H1 (cell line): Measurements from ENCODE around the gene SMIM13.

Source experiments
- BCL11A ChIP-seq, 2 experiments: IDR thresholded peaks; one replicate each; pipeline ENCODE4 v1.6.1; 2011; ENCODE audit warnings: low read depth in 2 of 2, low read length in 2 of 2, mild to moderate bottlenecking in 2 of 2
- FOSL1 ChIP-seq: IDR thresholded peaks from 2 replicates; pipeline ENCODE4 v1.6.1; 2011; ENCODE audit warnings: mild to moderate bottlenecking, low read depth, low read length, moderate library complexity; ENCODE audit not compliant: insufficient read depth
- GABPA ChIP-seq: IDR thresholded peaks from 2 replicates; pipeline ENCODE4 v1.6.1; 2011; ENCODE audit warnings: mild to moderate bottlenecking, low read length, moderate library complexity, borderline replicate concordance; ENCODE audit not compliant: insufficient read depth
- GTF2F1 ChIP-seq: IDR thresholded peaks from 2 replicates; pipeline ENCODE4 v1.6.1; 2012; ENCODE audit warnings: low read depth, low read length, improper control_type of control experiment, borderline replicate concordance
- JUN ChIP-seq: IDR thresholded peaks from 2 replicates; pipeline ENCODE4 v1.6.1; 2011; ENCODE audit warnings: low read depth, mild to moderate bottlenecking, improper control_type of control experiment, low read length
- POLR2A ChIP-seq, 2 experiments: IDR thresholded peaks; 1 replicate in 1 of 2; 2 replicates in 1 of 2; pipeline ENCODE4 v1.6.1; 2011; ENCODE audit warnings: low read depth in 2 of 2, low read length in 2 of 2, mild to moderate bottlenecking in 2 of 2; ENCODE audit errors: control extremely low read depth in 1 of 2
- POLR2AphosphoS5 ChIP-seq: IDR thresholded peaks from 2 replicates; pipeline ENCODE4 v1.6.1; 2011; ENCODE audit warnings: low read depth, low read length
- POU5F1 ChIP-seq: IDR thresholded peaks from 2 replicates; pipeline ENCODE4 v1.6.1; 2011; ENCODE audit warnings: low read depth, mild to moderate bottlenecking, low read length, moderate library complexity
- RFX5 ChIP-seq: IDR thresholded peaks from 2 replicates; pipeline ENCODE4 v1.6.1; 2011; ENCODE audit warnings: low read depth, low read length, improper control_type of control experiment, borderline replicate concordance
- SAP30 ChIP-seq: fragments of 300-600 bp; sonication (generic); IDR thresholded peaks from 2 replicates; pipeline ENCODE4 v1.7.1; 2012; ENCODE audit warnings: low read length, moderate library complexity, mild to moderate bottlenecking, inconsistent platforms; ENCODE audit not compliant: insufficient read depth, insufficient replicate concordance
- SP1 ChIP-seq: IDR thresholded peaks from 2 replicates; pipeline ENCODE4 v1.6.1; 2011; ENCODE audit warnings: low read depth, low read length
- SP2 ChIP-seq: IDR thresholded peaks from 2 replicates; pipeline ENCODE4 v1.6.1; 2012; ENCODE audit warnings: mild to moderate bottlenecking, low read length, inconsistent platforms
- USF2 ChIP-seq: IDR thresholded peaks from 2 replicates; pipeline ENCODE4 v1.6.1; 2011; ENCODE audit warnings: low read length, improper control_type of control experiment
- TF ChIP-seq, protein P1 (sequence below), 3 experiments: IDR thresholded peaks; 1 replicate in 2 of 3; 2 replicates in 1 of 3; pipeline versions ENCODE4 v1.5.1 to v1.6.1; 2011; ENCODE audit warnings: low read length in 3 of 3, mild to moderate bottlenecking in 3 of 3, inconsistent platforms in 2 of 3, low read depth in 1 of 3, moderate library complexity in 1 of 3; ENCODE audit not compliant: insufficient read depth in 1 of 3; ENCODE audit errors: control extremely low read depth in 1 of 3

- no peak for TF ChIP-seq BCL11A (IDR thresholded peaks at IDR 0.05; ENCODE audit: low read depth in 2 of 2, low read length in 2 of 2)
- TF ChIP-seq, protein P1, sequence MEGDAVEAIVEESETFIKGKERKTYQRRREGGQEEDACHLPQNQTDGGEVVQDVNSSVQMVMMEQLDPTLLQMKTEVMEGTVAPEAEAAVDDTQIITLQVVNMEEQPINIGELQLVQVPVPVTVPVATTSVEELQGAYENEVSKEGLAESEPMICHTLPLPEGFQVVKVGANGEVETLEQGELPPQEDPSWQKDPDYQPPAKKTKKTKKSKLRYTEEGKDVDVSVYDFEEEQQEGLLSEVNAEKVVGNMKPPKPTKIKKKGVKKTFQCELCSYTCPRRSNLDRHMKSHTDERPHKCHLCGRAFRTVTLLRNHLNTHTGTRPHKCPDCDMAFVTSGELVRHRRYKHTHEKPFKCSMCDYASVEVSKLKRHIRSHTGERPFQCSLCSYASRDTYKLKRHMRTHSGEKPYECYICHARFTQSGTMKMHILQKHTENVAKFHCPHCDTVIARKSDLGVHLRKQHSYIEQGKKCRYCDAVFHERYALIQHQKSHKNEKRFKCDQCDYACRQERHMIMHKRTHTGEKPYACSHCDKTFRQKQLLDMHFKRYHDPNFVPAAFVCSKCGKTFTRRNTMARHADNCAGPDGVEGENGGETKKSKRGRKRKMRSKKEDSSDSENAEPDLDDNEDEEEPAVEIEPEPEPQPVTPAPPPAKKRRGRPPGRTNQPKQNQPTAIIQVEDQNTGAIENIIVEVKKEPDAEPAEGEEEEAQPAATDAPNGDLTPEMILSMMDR (IDR thresholded peaks at IDR 0.05; ENCODE audit: control extremely low read depth in 1 of 3, insufficient read depth in 1 of 3, low read depth in 1 of 3, low read length in 3 of 3), result no peak
- no peak for TF ChIP-seq POLR2AphosphoS5
- no peak for TF ChIP-seq POLR2A (IDR thresholded peaks at IDR 0.05; ENCODE audit: control extremely low read depth in 1 of 2, low read depth in 2 of 2, low read length in 2 of 2)
- TF ChIP-seq GTF2F1, result no peak
- no peak for TF ChIP-seq POU5F1
- no peak for TF ChIP-seq SP1
- TF ChIP-seq RFX5, result no peak
- TF ChIP-seq JUN, result no peak
- TF ChIP-seq SAP30, result no peak
- TF ChIP-seq SP2, result no peak
- no peak for TF ChIP-seq FOSL1
- no peak for TF ChIP-seq GABPA
- no peak for TF ChIP-seq USF2
Observed at GRCh38 chr6:11174242-11174611, 80.6 kb downstream of the SMIM13 start.
